ENCODE results near the gene C7orf33.
"Not testable (repeated sequence)": the region's sequence is repeated elsewhere in the genome, so short reads cannot be mapped to it uniquely, and the experiment has no call there.

C7orf33 gene

DNA sequence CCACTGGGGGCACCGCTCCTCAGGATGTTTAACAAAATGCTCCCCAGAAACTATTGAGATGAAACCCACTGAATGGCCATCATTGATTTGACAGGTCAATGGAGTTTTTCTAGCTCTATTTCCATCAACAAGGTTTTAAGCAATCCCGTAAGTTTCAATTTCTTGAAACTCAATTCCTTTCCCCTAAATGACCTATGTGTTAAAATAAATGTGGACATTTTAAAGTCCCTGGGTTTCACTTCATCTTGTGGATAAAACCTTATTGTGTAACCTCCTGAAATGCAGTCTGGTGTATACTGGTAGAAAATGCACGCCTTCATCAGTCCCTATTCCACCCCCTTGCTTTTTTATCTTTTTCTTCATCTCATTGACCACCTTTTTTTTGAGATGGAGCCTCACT is 8.9 kb upstream of the C7orf33 start:
- no peak for DNase-seq

DNA sequence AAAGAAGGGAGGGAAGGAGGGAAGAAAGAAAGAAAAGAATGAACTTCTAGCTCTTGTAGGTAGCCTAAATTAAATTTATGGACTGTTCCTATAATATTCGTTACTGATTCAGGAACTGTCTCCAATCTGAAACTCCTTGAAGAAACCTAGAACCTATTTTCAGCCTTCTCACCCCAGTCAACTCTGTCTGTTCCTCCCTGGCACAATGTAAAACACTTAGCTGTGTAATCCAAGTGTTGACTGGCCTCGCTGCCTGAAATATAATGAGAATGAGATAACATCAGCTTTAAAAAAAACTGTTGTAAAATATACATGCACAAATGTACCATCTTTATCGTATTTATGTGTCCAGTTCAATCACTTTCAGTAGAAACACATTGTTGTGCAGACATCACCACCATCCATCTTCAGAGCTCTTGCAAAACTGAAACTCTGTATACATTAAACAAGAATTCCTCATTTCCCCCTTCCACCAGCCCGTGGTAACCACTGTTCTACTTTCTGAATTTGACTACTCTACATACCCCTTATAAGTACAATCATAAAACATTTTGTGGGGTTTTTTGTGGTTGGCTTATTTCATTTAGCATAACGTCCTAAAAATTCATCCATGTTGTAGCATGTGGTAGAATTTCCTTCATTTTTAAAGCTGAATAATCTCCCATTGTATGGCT is 6.3 kb upstream of the C7orf33 start:
- DNase-seq: no peak

DNA sequence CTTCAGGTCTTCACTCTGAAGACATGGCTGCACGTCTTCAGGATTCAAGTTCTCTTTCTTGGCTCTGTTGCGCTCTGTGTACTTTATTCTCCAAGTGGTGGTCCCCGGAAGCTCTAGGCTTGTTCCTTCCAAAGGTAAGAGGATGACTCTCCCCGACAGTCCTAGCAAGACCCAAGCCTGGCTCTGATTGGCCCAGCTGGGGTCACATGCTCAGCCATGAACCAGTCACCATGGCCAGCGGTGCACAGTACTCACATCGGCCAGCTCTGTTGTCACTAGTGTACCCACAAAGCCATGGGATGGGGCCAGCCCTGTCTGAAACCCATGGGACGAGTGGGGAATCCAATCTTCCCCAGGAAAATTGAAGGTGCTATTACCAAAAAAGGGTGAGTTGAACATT is 5.2 kb upstream of the C7orf33 start:
- no peak for DNase-seq

DNA sequence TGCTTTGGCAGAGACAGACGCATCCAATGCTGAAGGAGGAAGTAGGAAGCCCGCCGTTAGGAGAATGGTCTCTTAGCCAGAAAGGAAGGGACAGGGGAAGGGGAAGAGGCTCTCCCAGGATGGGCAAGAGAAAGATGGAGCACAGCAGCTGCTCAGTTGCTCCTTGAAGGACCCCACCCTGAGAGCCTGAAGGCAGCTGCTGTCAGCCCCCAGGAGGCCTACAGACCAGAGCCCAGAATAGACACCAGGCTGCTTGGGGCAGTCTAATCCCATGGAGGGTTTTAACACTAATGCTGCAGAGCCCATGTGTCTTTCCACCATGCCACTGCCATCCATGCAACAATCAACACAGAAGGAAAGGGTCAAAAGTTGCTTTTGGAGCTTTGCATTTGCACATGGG is 3.5 kb upstream of the C7orf33 start:
- peak; percentile 51 for DNase-seq

DNA sequence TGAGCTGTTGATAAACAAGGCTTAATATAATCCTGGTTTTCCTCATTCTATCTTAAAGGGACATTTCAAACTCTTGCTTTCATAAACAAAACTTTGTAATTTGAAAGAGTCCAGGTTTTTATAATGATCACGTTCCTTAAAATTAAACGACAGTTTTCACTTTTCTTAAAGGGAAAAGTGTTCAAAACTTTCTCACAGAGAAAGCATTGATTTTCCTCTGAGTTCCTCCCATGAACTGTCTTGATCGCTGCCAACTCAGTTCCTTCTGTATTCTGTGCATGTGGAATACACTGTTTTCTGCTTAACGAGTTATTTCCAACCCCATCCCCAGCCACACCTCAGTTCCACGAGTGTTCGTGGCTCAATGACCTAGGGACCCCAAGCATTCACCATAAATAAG is 2.4 kb upstream of the C7orf33 start:
- DNase-seq: no peak

DNA sequence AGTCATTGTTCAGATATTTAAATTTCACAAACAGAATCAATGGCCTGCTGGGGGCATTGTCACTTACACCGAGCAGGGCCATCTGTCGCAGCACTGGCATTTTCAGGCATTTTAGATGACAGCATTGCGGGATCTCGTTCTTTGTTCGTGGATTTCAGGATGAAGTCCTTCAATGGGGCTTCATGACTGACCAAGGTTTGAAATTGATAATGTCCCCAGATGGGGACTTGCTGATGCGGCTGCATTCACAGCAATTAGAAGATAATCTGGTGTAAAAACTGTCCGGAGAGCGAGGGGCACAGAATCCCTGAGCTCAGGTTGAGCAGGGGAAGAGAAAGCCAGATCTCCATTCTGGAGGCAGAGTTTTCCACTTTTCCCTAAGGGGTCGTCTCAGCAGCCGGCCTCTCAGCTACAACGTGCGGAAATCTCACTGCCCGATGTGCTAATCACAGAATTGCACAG is 1.9 kb upstream of the C7orf33 start:
- DNase-seq: peak; percentile 73

DNA sequence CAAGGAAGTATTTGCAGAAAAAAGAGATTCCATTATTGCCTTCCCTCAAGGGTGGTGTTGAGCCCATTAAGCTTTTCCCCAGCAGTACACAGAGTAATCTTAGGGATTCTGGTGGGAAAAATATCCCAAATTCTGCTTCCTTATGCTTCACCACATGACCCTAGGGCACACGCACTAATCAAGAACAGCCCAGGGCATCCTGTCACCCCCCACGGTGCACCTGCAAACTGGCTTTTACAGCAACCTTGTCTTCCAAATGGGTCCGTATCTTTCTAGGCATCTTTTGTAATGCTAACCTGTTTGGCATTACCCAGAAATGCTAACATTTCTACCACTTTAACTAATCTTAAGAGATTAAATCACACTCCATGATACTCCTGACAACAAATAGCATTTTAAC is 926 bp upstream of the C7orf33 start:
- DNase-seq: peak; percentile 49

DNA sequence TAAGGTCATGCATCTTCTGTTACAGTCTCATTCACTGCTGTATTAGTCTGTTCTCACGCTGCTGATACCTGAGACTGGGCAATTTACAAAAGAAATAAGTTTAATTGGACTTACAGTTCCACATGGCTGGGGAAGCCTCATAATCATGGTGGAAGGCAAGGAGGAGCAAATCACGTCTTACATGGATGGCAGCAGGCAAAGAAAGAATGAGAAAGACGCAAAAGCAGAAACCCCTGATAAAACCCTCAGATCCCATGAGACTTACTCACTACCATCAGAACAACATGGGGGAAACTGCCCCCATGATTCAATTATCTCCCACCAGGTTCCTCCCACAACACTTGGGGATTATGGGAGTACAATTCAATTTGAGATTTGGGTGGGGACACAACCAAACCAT is 5.8 kb downstream of the C7orf33 start:
- DNase-seq: not testable (repeated sequence)

DNA sequence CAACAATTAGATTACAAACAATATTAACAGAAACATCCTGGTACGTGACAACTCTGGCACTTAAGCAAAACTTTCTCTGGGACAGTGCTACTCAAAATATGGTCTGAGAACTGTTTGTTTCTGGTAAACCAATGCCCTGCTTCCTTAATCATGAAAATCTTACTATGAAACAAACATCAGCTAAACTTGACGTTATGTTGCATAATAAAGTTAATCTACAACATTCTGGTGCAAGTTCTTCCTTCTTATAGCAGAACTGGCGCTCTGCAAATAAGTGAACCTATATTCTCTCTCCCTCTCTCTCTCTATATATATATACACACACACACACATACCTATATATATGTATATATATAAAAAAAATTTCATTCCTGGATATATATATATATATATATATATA is 7.8 kb downstream of the C7orf33 start:
- DNase-seq: no peak

DNA sequence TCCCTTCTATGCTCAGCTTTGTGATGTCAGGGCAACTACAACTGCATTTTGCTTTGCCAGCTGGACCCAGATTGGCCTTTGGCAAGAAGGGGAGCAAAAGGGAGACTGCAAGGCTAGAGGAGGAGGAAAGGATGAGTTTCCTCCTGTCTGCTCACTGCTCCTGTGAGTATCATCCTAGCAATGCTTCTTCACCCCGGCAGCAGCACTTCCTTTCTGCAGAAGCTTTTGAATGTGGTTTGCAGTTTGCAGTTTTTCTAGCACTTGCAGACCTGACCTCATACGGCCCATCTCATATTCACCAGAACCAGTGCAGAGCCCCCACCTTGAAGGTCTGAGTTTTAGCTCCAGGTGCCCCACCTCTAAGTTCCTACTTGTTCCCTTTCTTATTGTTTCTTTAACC is 14.8 kb downstream of the C7orf33 start:
- DNase-seq: no peak

DNA sequence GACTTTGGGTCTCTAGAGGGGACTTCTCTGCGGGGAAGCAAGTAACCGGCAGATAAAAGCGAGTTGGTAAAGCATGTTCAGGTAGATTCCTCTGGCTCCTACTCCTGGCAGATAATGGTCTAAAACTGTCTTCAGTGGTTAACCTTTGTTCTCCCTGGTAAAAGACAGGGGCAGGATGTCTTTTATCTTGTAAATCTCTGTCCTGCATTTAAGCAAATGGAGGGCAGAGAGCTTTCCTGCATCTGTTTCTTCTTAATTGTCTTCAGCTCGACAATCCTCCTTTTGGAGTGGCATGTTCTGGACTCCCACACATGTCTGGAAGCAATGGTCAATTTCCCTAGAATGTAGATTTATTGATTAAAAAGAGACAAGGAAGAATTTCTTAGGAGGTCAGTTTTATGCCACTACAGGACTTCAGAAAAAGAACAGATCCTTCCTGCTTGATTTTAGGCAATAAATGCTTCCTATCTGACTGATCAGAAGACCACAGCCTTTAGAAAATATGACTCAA is 16.6 kb downstream of the C7orf33 start:
- DNase-seq: no peak

DNA sequence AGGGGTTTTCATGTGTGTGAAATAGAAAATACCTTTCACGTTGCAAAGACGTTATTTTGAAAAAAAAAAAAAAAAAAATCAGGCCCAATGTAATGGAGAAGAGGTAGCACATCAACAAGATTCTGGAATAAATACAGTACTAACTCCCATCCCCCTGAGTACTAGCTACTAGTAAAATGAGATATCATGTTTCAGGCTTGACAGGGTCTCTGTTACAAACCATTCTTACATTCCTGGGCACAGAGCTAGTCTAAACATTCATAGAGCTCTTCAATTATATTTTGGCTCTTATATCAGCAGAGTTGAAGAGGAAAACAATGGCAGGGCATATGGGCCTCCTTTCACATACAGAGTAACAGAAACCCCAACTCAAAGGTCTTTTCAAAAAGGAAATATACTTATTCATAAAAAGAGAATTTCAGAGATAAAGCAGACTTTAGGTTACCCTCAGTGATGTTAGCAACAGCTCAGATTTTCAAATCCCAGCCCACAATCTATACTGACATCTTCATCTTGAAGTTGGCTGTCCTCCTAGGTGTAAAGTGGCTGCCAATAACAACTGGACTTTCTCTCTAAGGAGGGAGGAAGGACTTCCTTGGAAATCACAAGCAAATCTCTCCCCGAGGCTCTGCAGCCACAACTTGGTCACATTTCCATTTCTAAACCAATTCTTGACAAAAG is 18.6 kb downstream of the C7orf33 start:
- DNase-seq: no peak

DNA sequence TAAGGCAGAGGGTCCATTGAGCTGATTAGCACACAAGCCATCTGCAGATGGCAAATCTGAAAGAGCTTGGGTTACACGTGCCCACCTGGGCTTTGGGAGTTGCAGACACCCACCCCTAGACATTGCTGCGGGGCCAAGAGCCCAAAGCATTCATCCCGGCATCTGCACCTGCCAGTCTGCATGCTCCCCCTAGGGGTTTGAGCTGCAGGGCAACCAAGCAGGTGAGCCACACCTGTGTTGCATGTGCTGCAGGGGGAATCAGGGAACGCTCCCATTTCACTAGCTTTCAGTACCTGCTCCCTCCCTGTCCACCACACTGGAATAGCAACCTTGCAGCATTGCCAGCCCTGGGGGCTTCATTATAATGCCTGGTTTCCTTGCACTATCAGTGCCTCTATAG is 21.1 kb downstream of the C7orf33 start:
- DNase-seq: peak; percentile 57

DNA sequence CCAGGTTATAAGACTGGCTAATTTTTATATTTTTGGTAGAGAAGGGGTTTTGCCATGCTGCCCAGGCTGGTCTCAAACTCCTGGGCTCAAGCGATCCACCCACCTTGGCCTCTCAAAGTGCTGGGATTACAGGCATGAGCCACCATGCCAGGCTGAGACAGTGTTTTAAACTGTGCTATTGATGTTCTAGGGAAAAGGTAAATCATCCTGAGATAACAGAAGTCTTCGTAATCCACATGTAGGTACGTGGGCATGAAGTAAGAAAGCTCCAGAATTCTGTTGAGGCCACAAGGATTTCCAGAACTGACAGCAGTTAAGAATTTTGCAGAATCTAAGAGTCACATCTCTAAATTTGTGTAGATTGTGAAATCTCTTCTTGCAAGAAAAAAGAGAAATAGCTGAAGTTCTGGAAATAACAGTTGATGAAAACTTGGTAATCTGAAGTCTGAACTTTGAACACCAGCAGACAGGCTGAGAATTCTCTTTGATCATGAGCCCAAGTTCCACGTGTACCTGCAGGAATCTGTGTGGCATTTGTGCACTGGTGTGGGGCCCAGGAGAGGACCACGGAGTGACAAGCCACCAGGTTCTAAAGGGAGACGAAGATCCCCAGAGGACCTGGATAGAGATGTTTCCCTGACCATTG is 24.6 kb downstream of the C7orf33 start:
- no peak for DNase-seq

DNA sequence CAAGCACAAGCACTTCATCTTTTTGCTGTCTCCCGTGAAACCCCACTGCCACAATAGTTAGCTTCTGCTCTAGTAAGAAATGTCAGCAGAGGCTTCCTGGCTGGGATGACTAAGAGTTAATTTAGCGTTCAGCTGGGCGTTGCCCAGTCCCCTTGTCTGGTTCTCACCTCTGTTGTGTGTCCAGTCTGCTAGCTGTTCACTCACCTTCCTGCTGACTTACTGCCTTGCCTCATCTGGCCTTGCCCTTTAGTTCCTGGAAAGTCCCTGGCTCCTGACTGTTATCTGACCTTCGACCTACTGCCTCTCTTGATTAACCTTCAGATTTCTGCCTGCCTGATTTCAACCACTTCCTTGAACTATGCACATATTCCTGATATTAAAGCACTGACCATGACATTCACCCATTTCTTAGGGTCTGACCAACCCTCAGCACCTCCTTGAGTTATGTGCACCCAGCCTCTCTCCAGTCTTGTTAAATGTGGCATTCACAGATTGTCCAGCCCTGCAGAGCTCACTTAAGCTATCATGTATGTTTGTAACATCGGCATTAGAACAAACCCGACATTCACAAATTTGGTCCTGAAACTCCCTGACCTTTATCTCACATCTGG is 30.3 kb downstream of the C7orf33 start:
- no peak for DNase-seq

DNA sequence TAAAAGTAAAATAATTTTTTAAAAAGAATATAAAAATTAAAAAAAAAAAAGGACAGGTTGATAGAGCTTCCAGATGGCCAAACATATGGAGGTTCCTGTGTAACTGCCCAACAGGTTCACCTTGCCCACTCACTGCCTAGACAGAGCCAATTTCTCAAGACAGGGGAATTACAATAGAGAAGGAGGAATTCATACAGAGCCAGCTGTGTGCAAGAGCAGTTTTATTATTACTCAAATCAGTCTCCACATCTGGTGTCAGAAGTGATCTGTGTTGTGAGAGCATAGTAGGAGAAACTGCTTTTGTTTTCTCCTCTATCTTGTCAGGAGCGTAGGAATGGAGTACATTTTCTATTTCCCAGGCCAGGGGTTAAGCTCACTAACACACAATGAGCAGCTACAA is 31.0 kb downstream of the C7orf33 start:
- DNase-seq: no peak

DNA sequence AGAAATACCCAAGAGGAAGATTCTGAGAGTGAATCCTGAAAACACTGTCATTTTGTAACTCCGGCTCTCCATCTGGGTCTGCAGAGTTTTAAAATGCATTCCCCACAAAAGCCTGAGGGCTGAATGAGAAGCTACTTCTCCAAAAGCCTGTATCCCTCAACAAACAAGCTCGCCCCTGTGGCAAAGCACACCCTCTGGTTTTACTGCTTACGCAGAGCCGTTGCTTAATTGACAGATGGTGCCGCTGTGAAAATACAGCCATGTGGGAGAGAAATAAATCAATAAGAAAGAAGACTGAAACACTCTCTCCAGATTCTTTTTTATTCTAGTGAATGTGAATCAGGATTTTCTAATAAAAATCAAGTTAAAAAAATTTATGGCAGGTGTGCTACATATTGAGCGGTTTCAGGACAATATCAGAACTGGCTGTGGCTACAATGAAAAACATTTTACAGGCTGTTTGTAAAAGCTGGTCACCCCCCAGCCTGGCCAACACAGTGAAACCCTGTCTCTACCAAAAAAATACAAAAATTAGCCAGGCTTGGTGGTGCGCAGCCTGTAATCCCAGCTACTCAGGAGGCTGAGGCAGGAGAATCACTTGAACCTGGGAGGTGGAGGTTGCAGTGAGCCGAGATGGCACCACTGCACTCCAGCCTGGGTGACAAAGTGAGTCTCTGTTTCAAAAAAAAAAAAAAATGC is 32.5 kb downstream of the C7orf33 start:
- DNase-seq: peak; percentile 80

DNA sequence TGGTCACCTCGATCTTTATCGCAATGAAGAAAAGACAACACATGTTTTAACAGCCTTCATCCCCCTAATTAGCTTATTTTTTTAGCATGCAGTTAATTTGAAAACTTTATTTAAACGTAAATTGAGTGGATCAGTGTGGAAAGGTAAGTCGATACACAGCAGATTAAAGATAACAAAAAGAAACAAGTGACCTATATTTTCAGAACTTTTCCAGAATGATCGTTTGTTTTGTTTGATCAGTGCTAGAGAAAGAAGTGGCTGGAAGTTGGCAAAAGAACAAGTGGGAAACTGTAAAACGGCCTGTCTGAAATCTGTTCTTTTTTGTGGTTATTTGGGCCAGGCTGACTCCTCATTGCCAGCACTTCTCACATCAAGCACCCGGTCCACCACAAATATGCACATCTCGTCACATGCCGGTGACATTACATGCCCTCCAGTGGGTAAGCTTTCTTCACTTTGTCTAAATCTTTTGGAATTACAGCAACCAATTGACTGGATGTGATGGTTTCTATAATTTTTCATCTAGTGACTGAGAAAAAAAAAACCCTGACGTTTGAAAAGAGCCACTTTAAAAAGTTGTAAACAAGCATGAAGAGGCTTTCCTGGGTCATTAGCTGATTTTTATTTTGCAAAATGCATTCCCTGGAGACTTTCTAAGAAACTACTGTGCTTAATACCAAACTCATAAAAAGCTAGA is 33.2 kb downstream of the C7orf33 start:
- no peak for DNase-seq

DNA sequence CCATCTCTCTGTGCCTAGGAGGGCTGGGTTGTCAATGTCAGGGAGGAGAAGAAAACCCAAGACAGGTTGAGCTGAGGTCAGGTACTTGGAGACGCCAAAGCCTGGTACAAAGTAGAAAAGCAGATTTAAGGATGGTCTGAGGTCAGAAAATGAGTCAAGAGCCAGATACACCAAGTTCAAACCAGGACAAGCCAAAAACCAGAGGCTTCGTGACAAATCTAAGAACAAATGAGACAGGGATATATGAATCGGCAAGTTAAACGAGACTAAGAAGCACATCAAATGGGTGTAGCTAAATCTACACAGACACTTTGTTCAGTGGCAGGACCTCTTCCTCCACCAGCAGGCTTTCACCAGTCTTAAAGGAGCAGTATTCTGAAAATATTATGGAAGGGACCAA is 34.2 kb downstream of the C7orf33 start:
- DNase-seq: no peak

DNA sequence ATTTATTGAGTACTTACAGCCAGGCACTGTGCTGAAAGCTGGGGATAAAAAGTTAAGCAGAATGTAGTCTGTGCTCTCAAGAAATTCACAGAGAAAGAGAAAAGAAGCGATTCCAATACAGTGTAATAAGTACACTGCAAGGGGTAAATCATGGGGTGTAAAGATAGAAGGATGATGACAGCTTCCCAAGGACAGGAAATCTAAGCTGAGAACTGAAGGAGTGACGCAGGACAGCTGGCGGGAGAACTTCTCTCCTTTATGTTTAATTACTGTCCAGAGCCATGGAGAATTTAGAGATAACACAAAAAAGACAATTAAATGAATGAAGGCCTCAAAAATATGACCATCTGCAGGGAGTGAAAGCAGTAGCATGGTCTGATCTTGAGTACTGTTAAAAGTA is 34.8 kb downstream of the C7orf33 start:
- peak; percentile 35 for DNase-seq

DNA sequence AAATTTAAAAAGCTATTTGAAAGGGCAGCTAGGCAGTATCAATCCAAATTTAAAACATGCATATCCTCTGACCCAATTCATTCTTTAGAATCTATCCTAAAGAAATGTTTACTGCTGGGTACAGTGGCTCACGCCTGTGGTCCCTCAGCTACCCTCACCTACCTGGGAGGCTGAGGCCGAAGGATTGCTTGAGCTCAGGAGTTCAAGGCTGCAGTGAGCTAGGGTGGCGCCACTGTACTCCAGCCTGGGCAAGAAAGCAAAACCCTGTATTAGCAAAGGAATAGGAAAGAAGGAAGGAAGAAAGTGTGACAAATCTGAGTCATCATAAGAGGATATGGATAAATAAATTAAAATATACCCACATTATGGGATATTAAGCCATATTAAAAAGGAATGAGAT is 36.3 kb downstream of the C7orf33 start:
- no peak for DNase-seq

DNA sequence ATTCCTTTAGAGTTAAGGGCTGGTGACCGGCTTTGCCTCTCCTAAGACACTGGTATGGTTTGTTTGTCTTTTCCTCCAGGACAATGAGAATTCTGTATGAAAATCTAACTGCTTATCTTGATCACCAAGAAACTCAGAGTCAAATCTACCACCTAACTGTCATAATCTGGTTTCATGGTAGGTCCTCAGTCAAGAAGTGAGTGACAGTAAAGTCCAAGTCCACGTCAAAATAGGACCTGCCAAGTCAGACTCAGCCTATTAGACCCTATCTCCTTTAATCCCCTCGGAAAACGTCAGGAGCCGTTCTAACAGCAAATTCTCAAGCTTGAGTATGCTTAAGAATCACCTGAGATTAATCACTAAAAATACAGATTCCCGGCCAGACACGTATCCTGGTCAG is 37.4 kb downstream of the C7orf33 start:
- no peak for DNase-seq

Data from NCI-H524 treated with DMSO at 0.1 percent for 48 hours (cell line).